Fibroblast of lung (primary cell): Measurements from ENCODE around the gene PRRT1. TPM values are rescaled to one million over a fixed set of nuclear protein-coding genes. Genes with fewer than 3 reads are reported as not detected.

Experiments used
- DNase-seq, 2 donors: peaks; one replicate each; pipeline versions ENCODE4 v3.0.0 to v3.0.0-alpha.2; 2010; ENCODE audit warnings: low read depth in 2 of 2
- H2AFZ ChIP-seq: 2 replicates; pipeline ENCODE4 v1.5.1; 2012; ENCODE audit warnings: low read length, control low read depth, inconsistent platforms
- H3K27ac ChIP-seq: 2 replicates; pipeline ENCODE4 v1.5.1; 2011; ENCODE audit warnings: low read length, control low read depth; ENCODE audit not compliant: insufficient read depth
- H3K27me3 ChIP-seq: 2 replicates; pipeline ENCODE4 v1.5.1; 2011; ENCODE audit warnings: mild to moderate bottlenecking, low read length; ENCODE audit not compliant: control insufficient read depth, insufficient read depth
- H3K36me3 ChIP-seq: 2 replicates; pipeline ENCODE4 v1.5.1; 2011; ENCODE audit warnings: low read length; ENCODE audit not compliant: control insufficient read depth, insufficient read depth
- H3K4me1 ChIP-seq: 2 replicates; pipeline ENCODE4 v1.5.1; 2011; ENCODE audit warnings: low read length; ENCODE audit not compliant: control insufficient read depth, insufficient read depth; ENCODE audit errors: extremely low read depth
- H3K4me2 ChIP-seq: 2 replicates; pipeline ENCODE4 v1.5.1; 2011; ENCODE audit warnings: low read length, control low read depth; ENCODE audit not compliant: insufficient read depth; ENCODE audit errors: extremely low read depth
- H3K4me3 ChIP-seq, 4 experiments: fragments of 200-600 bp in 1 of 4; sonication (generic) in 1 of 4; replicated peaks in 1 of 4; 2 replicates each; pipeline ENCODE4 v1.5.1; 2011 to 2016; ENCODE audit warnings: low read length in 4 of 4, low read depth in 3 of 4, mild to moderate bottlenecking in 3 of 4, control low read depth in 2 of 4, inconsistent platforms in 1 of 4, mixed read lengths in 1 of 4; ENCODE audit not compliant: insufficient read depth in 1 of 4; ENCODE audit errors: control extremely low read depth in 1 of 4
- H3K79me2 ChIP-seq: 2 replicates; pipeline ENCODE4 v1.5.1; 2012; ENCODE audit warnings: mild to moderate bottlenecking, low read length, inconsistent platforms; ENCODE audit not compliant: control insufficient read depth, insufficient read depth
- H3K9ac ChIP-seq: 2 replicates; pipeline ENCODE4 v1.5.1; 2011; ENCODE audit warnings: mild to moderate bottlenecking, low read length, control low read depth; ENCODE audit not compliant: insufficient read depth
- H3K9me3 ChIP-seq: 2 replicates; pipeline ENCODE4 v1.5.1; 2012; ENCODE audit warnings: low read depth, low read length; ENCODE audit not compliant: control insufficient read depth, insufficient read depth
- H4K20me1 ChIP-seq: 2 replicates; pipeline ENCODE4 v1.5.1; 2011; ENCODE audit warnings: low read length; ENCODE audit not compliant: control insufficient read depth, insufficient read depth; ENCODE audit errors: extremely low read depth
- EZH2 ChIP-seq: IDR thresholded peaks from 2 replicates; pipeline ENCODE4 v1.5.1; 2012; ENCODE audit warnings: low read length, control low read depth, mild to moderate bottlenecking; ENCODE audit errors: missing control alignments
- polyA minus RNA-seq: library from RNA; depleted of rRNA, polyadenylated mRNA; stranded (reverse); fragments of >200 nt; gene quantifications from 2 replicates; pipeline ENCODE4 v1.2.3, GENCODE V29; 2011; ENCODE audit warnings: low replicate concordance
- polyA plus RNA-seq, 2 donors: library from polyadenylated mRNA; depleted of rRNA in 1 of 2; stranded (reverse) in 1 of 2; unstranded in 1 of 2; fragments of >200 nt; gene quantifications; 2 replicates each; pipeline ENCODE4 v1.2.1, GENCODE V29; 2011 to 2012; ENCODE audit warnings: missing spikeins in 1 of 2
- total RNA-seq: library from RNA; depleted of rRNA; stranded (reverse); fragments of >200 nt; gene quantifications from 2 replicates; pipeline ENCODE4 v1.2.1, GENCODE V29; 2014
- TF ChIP-seq, protein P1 (sequence below), 2 donors: IDR thresholded peaks in 1 of 2; conservative IDR thresholded peaks in 1 of 2; 1 replicate in 1 of 2; 2 replicates in 1 of 2; pipeline ENCODE4 v1.5.1; 2011 to 2012; ENCODE audit warnings: low read length in 2 of 2, control low read depth in 1 of 2, inconsistent platforms in 1 of 2, low read depth in 1 of 2, mild to moderate bottlenecking in 1 of 2

PRRT1 gene
- total RNA-seq (0.26 and 0.33 TPM in 2 replicates), polyA plus RNA-seq (0.61 and 0.73 TPM in 2 replicates), polyA minus RNA-seq (3.1 and 3.2 TPM in 2 replicates)
- 4.6 and 4.7 TPM in 2 replicates for polyA plus RNA-seq (2012)

- TF ChIP-seq, protein P1, sequence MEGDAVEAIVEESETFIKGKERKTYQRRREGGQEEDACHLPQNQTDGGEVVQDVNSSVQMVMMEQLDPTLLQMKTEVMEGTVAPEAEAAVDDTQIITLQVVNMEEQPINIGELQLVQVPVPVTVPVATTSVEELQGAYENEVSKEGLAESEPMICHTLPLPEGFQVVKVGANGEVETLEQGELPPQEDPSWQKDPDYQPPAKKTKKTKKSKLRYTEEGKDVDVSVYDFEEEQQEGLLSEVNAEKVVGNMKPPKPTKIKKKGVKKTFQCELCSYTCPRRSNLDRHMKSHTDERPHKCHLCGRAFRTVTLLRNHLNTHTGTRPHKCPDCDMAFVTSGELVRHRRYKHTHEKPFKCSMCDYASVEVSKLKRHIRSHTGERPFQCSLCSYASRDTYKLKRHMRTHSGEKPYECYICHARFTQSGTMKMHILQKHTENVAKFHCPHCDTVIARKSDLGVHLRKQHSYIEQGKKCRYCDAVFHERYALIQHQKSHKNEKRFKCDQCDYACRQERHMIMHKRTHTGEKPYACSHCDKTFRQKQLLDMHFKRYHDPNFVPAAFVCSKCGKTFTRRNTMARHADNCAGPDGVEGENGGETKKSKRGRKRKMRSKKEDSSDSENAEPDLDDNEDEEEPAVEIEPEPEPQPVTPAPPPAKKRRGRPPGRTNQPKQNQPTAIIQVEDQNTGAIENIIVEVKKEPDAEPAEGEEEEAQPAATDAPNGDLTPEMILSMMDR (conservative IDR thresholded peaks at IDR 0.05 in 1 of 2, IDR thresholded peaks at IDR 0.05 in 1 of 2; ENCODE audit: low read depth in 1 of 2, low read length in 2 of 2): no peak
- Histone ChIP-seq H3K4me2 (peak within 1 kb of the TSS; percentile 99), H3K27ac (peak within 1 kb of the TSS; percentile 95), H3K36me3 (no peaks in the 10 kb centered on the region), H3K79me2 (peaks cover 15% of the 10 kb centered on the region), H4K20me1 (no peaks in the 10 kb centered on the region), H2AFZ (peak within 1 kb of the TSS; percentile 80), H3K9ac (peak within 1 kb of the TSS; percentile 52), H3K27me3 (no peaks in the 10 kb centered on the region), H3K4me1 (peaks cover 18% of the 10 kb centered on the region), H3K4me3 (peak within 1 kb of the TSS; percentile 53 to 96 (median 93)), H3K9me3 (no peaks in the 10 kb centered on the region)
- no peak for DNase-seq
Measured at GRCh38 chr6:32151863-32152768, at the start of gene PRRT1. TSS of gene PRRT1 (minus strand) at chr6:32151939. CDS start at chr6:32151827, 112 bp downstream.

DNA sequence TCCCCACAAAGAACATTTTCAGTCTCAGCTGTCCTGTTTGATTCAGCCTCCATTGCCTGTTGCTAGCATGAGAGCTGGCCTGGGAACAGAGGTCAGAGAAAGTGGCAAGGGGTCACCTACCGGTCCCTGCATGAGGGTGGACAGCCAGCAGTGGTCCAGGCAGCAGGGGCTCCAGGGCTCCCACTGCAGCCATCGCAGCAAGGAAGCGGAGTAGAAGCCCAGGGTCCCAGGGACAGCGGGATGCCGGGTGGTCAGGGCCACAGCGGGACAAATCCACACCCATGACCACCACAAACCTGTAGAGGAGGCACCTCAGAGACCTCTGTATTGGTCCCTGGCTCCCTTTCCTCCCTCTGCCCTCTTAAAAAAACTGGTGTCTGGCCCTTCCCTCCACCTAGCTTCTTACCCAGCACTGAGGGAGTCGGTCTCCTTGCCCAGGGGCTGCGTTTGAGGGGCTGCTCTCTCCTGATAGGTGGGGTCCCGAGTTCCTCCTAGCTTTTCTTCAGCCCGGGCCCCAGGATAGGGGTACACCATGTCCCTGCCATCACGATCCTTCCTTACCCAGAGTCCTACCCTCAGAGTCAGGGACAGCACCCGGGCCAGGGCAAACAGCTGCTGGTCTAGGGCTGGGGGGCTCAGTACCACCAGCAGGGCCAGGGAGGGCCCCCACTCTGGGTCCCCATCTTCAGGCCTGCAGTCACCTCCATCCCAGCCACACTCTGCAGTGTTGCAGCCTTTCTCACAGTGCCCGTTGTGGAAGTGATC lies 49.2 kb upstream of the PRRT1 start:
- H2AFZ ChIP-seq: no peak overlapping the region
- no peak for DNase-seq
- H3K36me3 ChIP-seq: no peaks in the 10 kb centered on the region
- H3K79me2 ChIP-seq: no peaks in the 10 kb centered on the region
- H3K4me3 ChIP-seq: no peak overlapping the region
- H3K4me2 ChIP-seq: no peak overlapping the region
- H3K27me3 ChIP-seq: peaks cover 9% of the 10 kb centered on the region
- no peaks in the 10 kb centered on the region for H4K20me1 ChIP-seq
- no peaks in the 10 kb centered on the region for H3K9me3 ChIP-seq
- TF ChIP-seq EZH2: no peak
- TF ChIP-seq, protein P1 (conservative IDR thresholded peaks at IDR 0.05 in 1 of 2, IDR thresholded peaks at IDR 0.05 in 1 of 2; ENCODE audit: low read depth in 1 of 2, low read length in 2 of 2): no peak
- H3K9ac ChIP-seq: no peak overlapping the region
- H3K27ac ChIP-seq: no peak overlapping the region
- peaks cover 6% of the 10 kb centered on the region for H3K4me1 ChIP-seq

DNA sequence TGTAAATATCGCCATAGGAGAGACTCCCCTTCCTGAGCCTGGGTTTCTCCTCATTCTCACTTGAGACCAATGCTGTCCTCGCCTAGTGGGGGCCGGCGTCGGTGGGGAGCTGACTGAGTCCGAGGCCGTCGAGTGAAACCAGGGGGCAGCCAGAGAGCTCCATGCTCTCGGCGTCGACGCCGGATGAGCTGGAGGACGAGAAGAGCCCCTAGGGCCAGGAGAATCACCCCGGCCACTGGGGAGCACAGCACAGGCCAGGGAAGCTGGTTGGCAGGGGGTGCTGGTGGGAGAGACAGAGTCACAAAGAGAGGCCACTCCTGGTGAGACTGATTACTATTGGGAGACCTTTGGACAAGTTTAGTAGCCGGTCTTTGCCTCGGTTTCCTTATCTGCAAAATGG lies 47.1 kb upstream of the PRRT1 start:
- peaks cover 6% of the 10 kb centered on the region for H3K4me1 ChIP-seq
- H3K27me3 ChIP-seq: peaks cover 9% of the 10 kb centered on the region
- H3K9ac ChIP-seq: no peak overlapping the region
- no peaks in the 10 kb centered on the region for H4K20me1 ChIP-seq
- no peak overlapping the region for H3K27ac ChIP-seq
- H3K36me3 ChIP-seq: no peaks in the 10 kb centered on the region
- no peak overlapping the region for H3K4me3 ChIP-seq
- no peak overlapping the region for H2AFZ ChIP-seq
- TF ChIP-seq EZH2: no peak
- TF ChIP-seq, protein P1 (conservative IDR thresholded peaks at IDR 0.05 in 1 of 2, IDR thresholded peaks at IDR 0.05 in 1 of 2; ENCODE audit: low read depth in 1 of 2, low read length in 2 of 2): no peak
- no peaks in the 10 kb centered on the region for H3K79me2 ChIP-seq
- no peaks in the 10 kb centered on the region for H3K9me3 ChIP-seq
- H3K4me2 ChIP-seq: no peak overlapping the region
- no peak for DNase-seq
